BJ (cell line): ENCODE results near the gene CD6. TPM values are rescaled to one million over a fixed set of nuclear protein-coding genes. Genes with fewer than 3 reads are reported as not detected.

Experiments used
- CTCF ChIA-PET: fragments of 350-600 bp; formaldehyde crosslinking; extraction: SDS; loops from one replicate; lab custom pipeline; 2021; ENCODE audit warnings: antibody characterized with exemption, inconsistent platforms; lab: Yijun Ruan, JAX
- POLR2A ChIA-PET: fragments of 300-600 bp; sonication (Branson Sonifier 250); formaldehyde crosslinking; extraction: SDS; loops from one replicate; lab custom pipeline; 2021; ENCODE audit warnings: antibody characterized with exemption; lab: Charles Lee
- DNase-seq: peaks from one replicate; pipeline ENCODE4 v3.0.0-alpha.2; 2011; ENCODE audit warnings: low read depth
- H3K27me3 ChIP-seq: 2 replicates; pipeline ENCODE4 v1.6.0; 2011; ENCODE audit warnings: low read length; ENCODE audit not compliant: control insufficient read depth, insufficient read depth
- H3K36me3 ChIP-seq: 2 replicates; pipeline ENCODE4 v1.5.1; 2011; ENCODE audit warnings: low read length; ENCODE audit not compliant: control insufficient read depth, insufficient read depth
- H3K4me3 ChIP-seq: 2 replicates; pipeline ENCODE4 v1.5.1; 2011; ENCODE audit warnings: low read depth, mild to moderate bottlenecking, control low read depth, low read length
- polyA plus RNA-seq: library from polyadenylated mRNA; depleted of rRNA; stranded (reverse); fragments of >200 nt; gene quantifications from 2 replicates; pipeline ENCODE4 v1.2.3, GENCODE V29; 2011
- TF ChIP-seq, protein P1 (sequence below): IDR thresholded peaks from 2 replicates; pipeline ENCODE4 v1.5.1; 2011; ENCODE audit warnings: low read depth, mild to moderate bottlenecking, control low read depth, inconsistent platforms, low read length, moderate library complexity; ENCODE audit not compliant: insufficient read depth

The CD6 gene
- polyA plus RNA-seq, 1 experiment: not detected

DNA sequence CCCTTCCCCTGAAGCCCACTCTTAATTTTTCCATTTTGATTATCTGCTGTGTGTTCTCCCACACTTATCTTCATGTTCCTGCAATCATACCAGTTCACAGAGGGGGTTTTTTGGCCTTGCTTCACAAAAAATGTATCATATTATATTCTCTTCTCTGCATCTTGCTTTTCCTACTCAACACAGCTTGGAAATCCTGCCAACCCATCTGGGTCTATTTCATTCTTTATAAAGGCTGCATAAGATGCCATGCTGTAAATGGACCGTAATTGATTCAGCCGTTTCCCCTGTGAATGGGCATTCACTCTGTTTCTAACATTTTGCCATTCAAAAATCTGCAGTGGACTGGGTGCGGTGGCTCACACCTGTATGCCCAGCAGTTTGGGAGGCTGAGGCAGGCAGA lies 30.5 kb downstream of the CD6 start:
- no peaks in the 10 kb centered on the region for H3K36me3 ChIP-seq
- POLR2A ChIA-PET: no interaction called here
- DNase-seq: no peak
- CTCF ChIA-PET: no interaction called here
- no peak overlapping the region for H3K4me3 ChIP-seq
- peaks cover 11% of the 10 kb centered on the region for H3K27me3 ChIP-seq
- TF ChIP-seq, protein P1, sequence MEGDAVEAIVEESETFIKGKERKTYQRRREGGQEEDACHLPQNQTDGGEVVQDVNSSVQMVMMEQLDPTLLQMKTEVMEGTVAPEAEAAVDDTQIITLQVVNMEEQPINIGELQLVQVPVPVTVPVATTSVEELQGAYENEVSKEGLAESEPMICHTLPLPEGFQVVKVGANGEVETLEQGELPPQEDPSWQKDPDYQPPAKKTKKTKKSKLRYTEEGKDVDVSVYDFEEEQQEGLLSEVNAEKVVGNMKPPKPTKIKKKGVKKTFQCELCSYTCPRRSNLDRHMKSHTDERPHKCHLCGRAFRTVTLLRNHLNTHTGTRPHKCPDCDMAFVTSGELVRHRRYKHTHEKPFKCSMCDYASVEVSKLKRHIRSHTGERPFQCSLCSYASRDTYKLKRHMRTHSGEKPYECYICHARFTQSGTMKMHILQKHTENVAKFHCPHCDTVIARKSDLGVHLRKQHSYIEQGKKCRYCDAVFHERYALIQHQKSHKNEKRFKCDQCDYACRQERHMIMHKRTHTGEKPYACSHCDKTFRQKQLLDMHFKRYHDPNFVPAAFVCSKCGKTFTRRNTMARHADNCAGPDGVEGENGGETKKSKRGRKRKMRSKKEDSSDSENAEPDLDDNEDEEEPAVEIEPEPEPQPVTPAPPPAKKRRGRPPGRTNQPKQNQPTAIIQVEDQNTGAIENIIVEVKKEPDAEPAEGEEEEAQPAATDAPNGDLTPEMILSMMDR: no peak

- Histone ChIP-seq H3K36me3 (no peaks in the 10 kb centered on the region), H3K27me3 (peaks cover 16% of the 10 kb centered on the region), H3K4me3 (no peak overlapping the region)
- TF ChIP-seq, protein P1: no peak
- no peak for DNase-seq
- CTCF ChIA-PET: no interaction called here
- POLR2A ChIA-PET: no interaction called here
Measured at GRCh38 chr11:61002598-61002997, 31.1 kb downstream of the CD6 start.

DNA sequence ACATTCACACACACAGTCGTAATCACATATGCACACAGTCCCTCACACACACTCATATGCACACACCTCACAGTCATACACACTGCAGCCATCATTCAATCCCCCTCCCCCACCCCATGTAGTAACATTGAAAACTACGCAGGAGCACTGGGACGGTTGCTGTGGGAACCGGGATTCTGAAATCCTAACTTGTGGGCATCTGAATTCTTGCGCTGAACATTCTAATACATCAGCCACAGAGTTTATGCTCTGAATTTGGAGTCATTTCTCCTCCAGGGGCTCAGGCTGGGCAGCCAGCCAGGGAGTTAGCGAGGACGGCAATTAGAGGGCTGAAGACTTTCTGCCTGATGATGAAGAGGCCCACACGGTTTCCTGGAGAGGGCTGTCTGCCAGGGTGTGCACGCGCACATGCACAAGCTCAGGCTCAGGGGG lies 32.7 kb downstream of the CD6 start:
- TF ChIP-seq, protein P1: no peak
- DNase-seq: no peak
- Histone ChIP-seq H3K4me3 (no peak overlapping the region), H3K27me3 (peaks cover 26% of the 10 kb centered on the region), H3K36me3 (no peaks in the 10 kb centered on the region)
- POLR2A ChIA-PET: no interaction called here
- CTCF ChIA-PET: no interaction called here

DNA sequence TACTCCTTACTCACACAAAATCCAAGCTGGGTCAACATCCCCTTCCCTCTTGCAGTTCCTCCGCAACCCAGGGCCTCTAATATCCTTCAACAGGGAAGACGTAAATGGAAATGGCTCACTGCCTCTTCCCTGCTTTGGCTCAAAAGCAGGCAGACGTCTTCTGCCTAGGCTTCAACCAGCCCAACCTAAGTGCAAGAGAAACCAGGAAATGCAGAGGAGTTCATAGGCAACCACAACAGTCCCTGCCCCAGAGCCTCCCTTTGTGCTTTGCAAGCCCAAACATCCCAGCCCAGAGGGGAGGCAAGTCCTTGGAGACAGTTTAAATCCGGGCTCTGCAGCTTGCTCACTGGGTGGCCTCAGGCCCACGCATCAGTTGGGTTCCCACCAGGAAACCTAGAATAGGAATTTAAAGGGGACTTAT lies 33.3 kb downstream of the CD6 start:
- Histone ChIP-seq H3K27me3 (peaks cover 28% of the 10 kb centered on the region), H3K4me3 (no peak overlapping the region), H3K36me3 (no peaks in the 10 kb centered on the region)
- DNase-seq: no peak
- ChIA-PET POLR2A (no interaction called here), CTCF (interaction anchor here (0.7 kb wide), 1 partner anchor 11 kb away, joined by 3 read pairs; no protein-coding TSS in a partner anchor)
- TF ChIP-seq, protein P1: no peak

- TF ChIP-seq, protein P1: no peak
- Histone ChIP-seq H3K27me3 (peaks cover 27% of the 10 kb centered on the region), H3K4me3 (no peak overlapping the region), H3K36me3 (no peaks in the 10 kb centered on the region)
- DNase-seq: no peak
- POLR2A ChIA-PET: no interaction called here
- CTCF ChIA-PET: interaction anchor here (1.3 kb wide), 1 partner anchor 11 kb away, joined by 3 read pairs; no protein-coding TSS in a partner anchor
Measured at GRCh38 chr11:61007383-61007955, 36.0 kb downstream of the CD6 start.
